HEK293 (cell line): ENCODE data around the gene UNC13A.

Experiments used
- CTCF ChIP-seq: fragments of 450-650 bp; formaldehyde crosslinking; IDR thresholded peaks from 2 replicates; pipeline ENCODE4 v1.5.1; 2016; ENCODE audit warnings: missing biosample characterization, missing genetic modification characterization
- MYNN ChIP-seq: fragments of 450-650 bp; formaldehyde crosslinking; IDR thresholded peaks from 2 replicates; pipeline ENCODE4 v1.5.1; 2016; ENCODE audit warnings: missing biosample characterization, missing genetic modification characterization, borderline replicate concordance
- YY1 ChIP-seq: fragments of 450-650 bp; formaldehyde crosslinking; IDR thresholded peaks from 2 replicates; pipeline ENCODE4 v1.5.1; 2018; ENCODE audit warnings: missing biosample characterization, missing genetic modification characterization
- ZBTB49 ChIP-seq: fragments of 450-650 bp; formaldehyde crosslinking; IDR thresholded peaks from 2 replicates; pipeline ENCODE4 v1.5.1; 2016; ENCODE audit warnings: missing biosample characterization, missing genetic modification characterization, low read depth
- ZNF10 ChIP-seq: fragments of 450-650 bp; formaldehyde crosslinking; IDR thresholded peaks from 2 replicates; pipeline ENCODE4 v1.5.1; 2017; ENCODE audit warnings: missing biosample characterization, missing genetic modification characterization
- ZNF248 ChIP-seq: fragments of 450-650 bp; formaldehyde crosslinking; IDR thresholded peaks from 2 replicates; pipeline ENCODE4 v1.5.1; 2017; ENCODE audit warnings: missing biosample characterization, missing genetic modification characterization
- ZNF274 ChIP-seq, 2 experiments: fragments of 200-500 bp in 1 of 2; fragments of 450-650 bp in 1 of 2; sonication (Bioruptor generic) in 1 of 2; formaldehyde crosslinking in 1 of 2; IDR thresholded peaks; 2 replicates each; pipeline versions ENCODE4 v1.5.1 to v1.6.1; 2014 to 2016; ENCODE audit warnings: borderline replicate concordance in 1 of 2, inconsistent platforms in 1 of 2, low read length in 1 of 2, missing biosample characterization in 1 of 2, missing genetic modification characterization in 1 of 2
- ZNF335 ChIP-seq: fragments of 450-650 bp; formaldehyde crosslinking; conservative IDR thresholded peaks from 2 replicates; pipeline ENCODE4 v1.5.1; 2016; ENCODE audit warnings: missing biosample characterization, missing genetic modification characterization
- ZNF555 ChIP-seq: fragments of 450-650 bp; formaldehyde crosslinking; conservative IDR thresholded peaks from 2 replicates; pipeline ENCODE4 v1.5.1; 2017; ENCODE audit warnings: missing biosample characterization, mild to moderate bottlenecking, missing genetic modification characterization, inconsistent platforms
- TF ChIP-seq, protein P1 (sequence below): fragments of 450-650 bp; formaldehyde crosslinking; IDR thresholded peaks from 2 replicates; pipeline ENCODE4 v1.5.1; 2016; ENCODE audit warnings: missing biosample characterization, missing genetic modification characterization
- TF ChIP-seq, protein P2 (sequence below): IDR thresholded peaks from 2 replicates; pipeline ENCODE4 v1.6.1; 2011; ENCODE audit warnings: mild to moderate bottlenecking, low read depth, low read length, borderline replicate concordance
- TF ChIP-seq, protein P3 (sequence below): fragments of 450-650 bp; formaldehyde crosslinking; IDR thresholded peaks from 2 replicates; pipeline ENCODE4 v1.5.1; 2016; ENCODE audit warnings: missing biosample characterization, missing genetic modification characterization

DNA sequence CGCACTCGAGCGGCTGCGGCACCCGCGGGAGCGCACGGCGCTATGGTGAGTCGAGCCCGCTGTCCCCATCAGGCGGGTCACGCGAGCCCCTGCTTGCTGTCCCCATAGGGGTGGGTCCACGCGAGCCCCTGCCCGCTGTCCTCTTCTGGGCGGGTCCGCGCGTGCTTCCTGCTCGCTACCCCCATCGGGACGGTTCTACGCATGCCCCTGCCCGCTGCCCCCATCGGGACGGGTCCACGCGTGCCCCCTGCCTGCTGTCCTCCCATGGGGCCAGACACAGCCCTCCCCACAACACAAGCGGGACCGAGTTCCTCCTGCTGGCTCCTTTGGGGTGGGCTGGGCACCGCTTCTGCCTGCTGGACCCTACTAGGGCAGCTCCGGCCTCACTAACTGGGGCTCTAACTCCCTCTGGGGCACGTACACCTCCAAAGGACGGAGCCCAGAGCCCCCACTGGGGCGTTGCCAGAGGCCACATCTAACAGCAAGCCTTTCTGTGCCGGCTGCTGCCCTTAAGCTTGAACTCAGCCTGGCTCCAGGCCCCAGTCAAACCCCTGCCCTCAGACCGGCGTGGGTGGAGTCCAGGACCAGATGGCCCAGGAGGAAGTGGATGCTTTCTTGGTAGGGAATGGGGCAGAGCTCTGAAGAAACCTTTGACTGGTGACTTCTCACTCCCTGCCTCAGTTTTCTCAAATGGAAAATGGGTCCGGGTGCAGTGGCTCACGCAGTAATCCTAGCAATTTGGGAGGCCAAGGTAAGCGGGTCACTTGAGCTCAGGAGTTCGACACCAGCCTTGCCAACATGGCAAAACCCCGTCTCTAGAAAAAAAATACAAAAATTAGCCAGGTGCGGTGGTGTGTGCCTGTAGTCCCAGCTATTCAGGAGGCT, 132.0 kb downstream of the UNC13A start:
- TF ChIP-seq ZNF248 (tag by site-specific recombination), result no peak
- TF ChIP-seq ZNF555, result no peak
- TF ChIP-seq ZNF10 (tag by site-specific recombination), result no peak
- TF ChIP-seq ZBTB49 (tag by site-specific recombination), result no peak
- TF ChIP-seq, protein P1, sequence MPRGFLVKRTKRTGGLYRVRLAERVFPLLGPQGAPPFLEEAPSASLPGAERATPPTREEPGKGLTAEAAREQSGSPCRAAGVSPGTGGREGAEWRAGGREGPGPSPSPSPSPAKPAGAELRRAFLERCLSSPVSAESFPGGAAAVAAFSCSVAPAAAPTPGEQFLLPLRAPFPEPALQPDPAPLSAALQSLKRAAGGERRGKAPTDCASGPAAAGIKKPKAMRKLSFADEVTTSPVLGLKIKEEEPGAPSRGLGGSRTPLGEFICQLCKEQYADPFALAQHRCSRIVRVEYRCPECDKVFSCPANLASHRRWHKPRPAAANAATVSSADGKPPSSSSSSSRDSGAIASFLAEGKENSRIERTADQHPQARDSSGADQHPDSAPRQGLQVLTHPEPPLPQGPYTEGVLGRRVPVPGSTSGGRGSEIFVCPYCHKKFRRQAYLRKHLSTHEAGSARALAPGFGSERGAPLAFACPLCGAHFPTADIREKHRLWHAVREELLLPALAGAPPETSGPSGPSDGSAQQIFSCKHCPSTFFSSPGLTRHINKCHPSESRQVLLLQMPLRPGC (tag by site-specific recombination), result peak; percentile 9; the same call in 1 of the 2 replicates
- TF ChIP-seq YY1 (tag by site-specific recombination), result no peak
- TF ChIP-seq CTCF (tag by site-specific recombination), result peak; percentile 70
- TF ChIP-seq ZNF274 (IDR thresholded peaks at IDR 0.05; ENCODE audit: low read length), result no peak
- no peak for TF ChIP-seq ZNF274 (tag by site-specific recombination; IDR thresholded peaks at IDR 0.05; ENCODE audit: borderline replicate concordance)
- no peak for TF ChIP-seq MYNN (tag by site-specific recombination)
- TF ChIP-seq, protein P2, sequence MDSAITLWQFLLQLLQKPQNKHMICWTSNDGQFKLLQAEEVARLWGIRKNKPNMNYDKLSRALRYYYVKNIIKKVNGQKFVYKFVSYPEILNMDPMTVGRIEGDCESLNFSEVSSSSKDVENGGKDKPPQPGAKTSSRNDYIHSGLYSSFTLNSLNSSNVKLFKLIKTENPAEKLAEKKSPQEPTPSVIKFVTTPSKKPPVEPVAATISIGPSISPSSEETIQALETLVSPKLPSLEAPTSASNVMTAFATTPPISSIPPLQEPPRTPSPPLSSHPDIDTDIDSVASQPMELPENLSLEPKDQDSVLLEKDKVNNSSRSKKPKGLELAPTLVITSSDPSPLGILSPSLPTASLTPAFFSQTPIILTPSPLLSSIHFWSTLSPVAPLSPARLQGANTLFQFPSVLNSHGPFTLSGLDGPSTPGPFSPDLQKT, result no peak
- TF ChIP-seq, protein P3, sequence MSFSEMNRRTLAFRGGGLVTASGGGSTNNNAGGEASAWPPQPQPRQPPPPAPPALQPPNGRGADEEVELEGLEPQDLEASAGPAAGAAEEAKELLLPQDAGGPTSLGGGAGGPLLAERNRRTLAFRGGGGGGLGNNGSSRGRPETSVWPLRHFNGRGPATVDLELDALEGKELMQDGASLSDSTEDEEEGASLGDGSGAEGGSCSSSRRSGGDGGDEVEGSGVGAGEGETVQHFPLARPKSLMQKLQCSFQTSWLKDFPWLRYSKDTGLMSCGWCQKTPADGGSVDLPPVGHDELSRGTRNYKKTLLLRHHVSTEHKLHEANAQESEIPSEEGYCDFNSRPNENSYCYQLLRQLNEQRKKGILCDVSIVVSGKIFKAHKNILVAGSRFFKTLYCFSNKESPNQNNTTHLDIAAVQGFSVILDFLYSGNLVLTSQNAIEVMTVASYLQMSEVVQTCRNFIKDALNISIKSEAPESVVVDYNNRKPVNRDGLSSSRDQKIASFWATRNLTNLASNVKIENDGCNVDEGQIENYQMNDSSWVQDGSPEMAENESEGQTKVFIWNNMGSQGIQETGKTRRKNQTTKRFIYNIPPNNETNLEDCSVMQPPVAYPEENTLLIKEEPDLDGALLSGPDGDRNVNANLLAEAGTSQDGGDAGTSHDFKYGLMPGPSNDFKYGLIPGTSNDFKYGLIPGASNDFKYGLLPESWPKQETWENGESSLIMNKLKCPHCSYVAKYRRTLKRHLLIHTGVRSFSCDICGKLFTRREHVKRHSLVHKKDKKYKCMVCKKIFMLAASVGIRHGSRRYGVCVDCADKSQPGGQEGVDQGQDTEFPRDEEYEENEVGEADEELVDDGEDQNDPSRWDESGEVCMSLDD (tag by site-specific recombination), result 0 out of 2 replicates have a peak, but pooled peaks have one; percentile 47
- TF ChIP-seq ZNF335, result peak; percentile 64
